Psoas muscle (tissue), 8 donors: ENCODE measurements around the gene CAMK2N1. TPM values are rescaled to one million over a fixed set of nuclear protein-coding genes. Genes with fewer than 3 reads are reported as not detected.
A peak's percentile ranks its signal among the peaks of the same experiment; 100 is the strongest.

Experiments used
- ATAC-seq, 4 donors: fragments of 200-7000 bp; cut with Tn5 transposase; one replicate each; pipeline ENCODE4 v1.9.1; 2020; ENCODE audit warnings: moderate library complexity in 3 of 4, mild to moderate bottlenecking in 2 of 4
- DNase-seq, 2 donors: peaks; one replicate each; pipeline ENCODE4 v3.0.0-alpha.2; 2020
- H3K27ac ChIP-seq: fragments of 200-600 bp; one replicate; pipeline ENCODE4 v1.8.0; 2022
- H3K27me3 ChIP-seq, 3 donors: fragments of 200-600 bp in 1 of 3; one replicate each; pipeline versions ENCODE4 v1.6.1 to v1.8.0; 2013 to 2022; ENCODE audit warnings: low read length in 2 of 3, mild to moderate bottlenecking in 2 of 3, moderate library complexity in 1 of 3; ENCODE audit not compliant: insufficient read depth in 3 of 3
- H3K36me3 ChIP-seq, 2 donors: fragments of 200-600 bp in 1 of 2; one replicate each; pipeline versions ENCODE4 v1.6.1 to v1.8.0; 2013 to 2022; ENCODE audit warnings: low read depth in 1 of 2, mild to moderate bottlenecking in 1 of 2, moderate library complexity in 1 of 2; ENCODE audit not compliant: insufficient read depth in 1 of 2
- H3K4me1 ChIP-seq: fragments of 200-600 bp; one replicate; pipeline ENCODE4 v1.8.0; 2022
- H3K4me3 ChIP-seq: fragments of 200-600 bp; one replicate; pipeline ENCODE4 v1.8.0; 2022; ENCODE audit warnings: mild to moderate bottlenecking
- H3K9me3 ChIP-seq: fragments of 200-600 bp; one replicate; pipeline ENCODE4 v1.8.0; 2022
- WGBS, 3 donors: extraction: QIAGEN DNeasy Blood & Tissue Kit; methylation state at CpG; one replicate each; pipeline versions ENCODE4 v1.1.6 to v1.1.7; 2013; 5-methylcytosine and 5-hydroxymethylcytosine counted together
- intact Hi-C, 2 donors: fragments of 100-400 bp; cut with DNase I; formaldehyde crosslinking; loops; one replicate each; pipeline versions ENCODE4 v1.11.0 to v1.14.2; 2022
- polyA plus RNA-seq, 3 donors: library from polyadenylated mRNA; stranded (reverse); fragments of 200-250 nt; gene quantifications; one replicate each; pipeline ENCODE4 v1.2.3, GENCODE V29; 2013
- total RNA-seq, 4 donors: library from RNA; stranded (reverse); fragmentation: NEBNext Ultra II Directional in 2 of 4; extraction: Animal tissue kit (Norgen Biotek cat#: 25700) in 2 of 4; gene quantifications; one replicate each; pipeline versions ENCODE4 v1.2.1 to v1.2.4, GENCODE V29; 2021 to 2023
- TF ChIP-seq, protein P1 (sequence below): fragments of 200-600 bp; IDR thresholded peaks from one replicate; pipeline ENCODE4 v1.8.0; 2022; ENCODE audit warnings: antibody characterized with exemption
- donor health status: healthy with polysubstance abuse.
- donor health status: DM: no; HTN: no; CAD: no; lungs with moderate emphysema.
- donor health status: Bipolar disorder and iron deficiency.
- donor health status: healthy.
- donor health status: DM: yes; HTN: yes; CAD: no.
- donor health status: DM: no; HTN: no; CAD: no.
- donor health status: DM: no; HTN: no; CAD: no.
- donor health status: DM: yes; HTN: yes; CAD: no.

The CAMK2N1 gene
- total and polyA plus RNA-seq, 7 donors, result 2.2 to 7.9 (median 4.2) TPM

DNA sequence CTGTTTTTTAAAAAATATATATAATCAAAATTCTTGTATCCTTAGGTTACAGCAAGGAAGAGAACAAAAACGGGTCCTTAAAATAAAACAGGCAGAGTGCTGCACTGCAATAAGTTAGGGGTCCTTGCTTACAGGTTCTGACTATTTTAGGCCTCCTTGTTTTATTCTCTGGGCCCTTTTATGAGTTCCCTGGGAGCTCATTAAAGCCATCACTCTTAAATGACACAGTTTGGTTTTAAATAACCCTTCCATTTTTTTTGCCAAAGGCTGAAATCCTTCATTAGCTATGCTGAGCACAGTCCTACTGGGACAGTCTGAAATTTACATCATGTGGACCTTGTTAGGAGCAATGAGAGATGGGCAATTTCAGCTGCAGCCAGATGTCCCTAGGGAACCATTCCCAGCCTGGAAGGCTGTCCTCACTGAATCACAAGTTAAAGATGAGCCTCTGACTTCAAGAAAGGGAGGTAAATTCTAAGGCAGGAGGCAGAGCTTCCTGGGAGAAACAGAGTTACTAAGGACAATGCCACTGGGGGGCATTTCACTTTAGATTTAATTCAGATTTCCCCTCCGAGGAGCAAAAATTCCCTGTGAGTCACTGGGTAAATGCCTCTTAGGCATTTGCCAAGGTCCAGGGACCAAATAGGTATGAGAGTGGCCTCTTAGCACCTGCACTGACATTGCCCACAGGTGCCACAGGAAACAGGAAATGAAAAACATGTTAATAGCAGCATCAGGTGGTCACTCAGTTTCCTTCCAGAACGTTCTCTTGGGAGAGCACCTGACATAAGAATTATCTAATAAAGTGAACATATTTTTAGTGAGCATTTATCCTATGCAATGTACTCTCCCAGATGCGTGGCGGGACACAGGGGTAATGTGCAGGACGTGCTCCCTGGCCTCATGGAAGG, 25.8 kb upstream of the CAMK2N1 start:
- TF ChIP-seq, protein P1, sequence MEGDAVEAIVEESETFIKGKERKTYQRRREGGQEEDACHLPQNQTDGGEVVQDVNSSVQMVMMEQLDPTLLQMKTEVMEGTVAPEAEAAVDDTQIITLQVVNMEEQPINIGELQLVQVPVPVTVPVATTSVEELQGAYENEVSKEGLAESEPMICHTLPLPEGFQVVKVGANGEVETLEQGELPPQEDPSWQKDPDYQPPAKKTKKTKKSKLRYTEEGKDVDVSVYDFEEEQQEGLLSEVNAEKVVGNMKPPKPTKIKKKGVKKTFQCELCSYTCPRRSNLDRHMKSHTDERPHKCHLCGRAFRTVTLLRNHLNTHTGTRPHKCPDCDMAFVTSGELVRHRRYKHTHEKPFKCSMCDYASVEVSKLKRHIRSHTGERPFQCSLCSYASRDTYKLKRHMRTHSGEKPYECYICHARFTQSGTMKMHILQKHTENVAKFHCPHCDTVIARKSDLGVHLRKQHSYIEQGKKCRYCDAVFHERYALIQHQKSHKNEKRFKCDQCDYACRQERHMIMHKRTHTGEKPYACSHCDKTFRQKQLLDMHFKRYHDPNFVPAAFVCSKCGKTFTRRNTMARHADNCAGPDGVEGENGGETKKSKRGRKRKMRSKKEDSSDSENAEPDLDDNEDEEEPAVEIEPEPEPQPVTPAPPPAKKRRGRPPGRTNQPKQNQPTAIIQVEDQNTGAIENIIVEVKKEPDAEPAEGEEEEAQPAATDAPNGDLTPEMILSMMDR, result no peak
- H3K36me3 ChIP-seq, result no peaks in the 10 kb centered on the region
- intact Hi-C loops, result no loop called here
- no peak for DNase-seq
- no peak for ATAC-seq
- H3K4me1 ChIP-seq, result peaks cover 5% of the 10 kb centered on the region
- H3K9me3 ChIP-seq, result no peaks in the 10 kb centered on the region
- WGBS, 3 donors, result 46 to 49% (median 46%) methylated on average over 6 of the region's 6 CpGs
- H3K27ac ChIP-seq, result no peak overlapping the region
- H3K27me3 ChIP-seq, result peaks cover 0 to 3% (median 0%) of the 10 kb centered on the region in 3 donors
- H3K4me3 ChIP-seq, result no peak overlapping the region

DNA sequence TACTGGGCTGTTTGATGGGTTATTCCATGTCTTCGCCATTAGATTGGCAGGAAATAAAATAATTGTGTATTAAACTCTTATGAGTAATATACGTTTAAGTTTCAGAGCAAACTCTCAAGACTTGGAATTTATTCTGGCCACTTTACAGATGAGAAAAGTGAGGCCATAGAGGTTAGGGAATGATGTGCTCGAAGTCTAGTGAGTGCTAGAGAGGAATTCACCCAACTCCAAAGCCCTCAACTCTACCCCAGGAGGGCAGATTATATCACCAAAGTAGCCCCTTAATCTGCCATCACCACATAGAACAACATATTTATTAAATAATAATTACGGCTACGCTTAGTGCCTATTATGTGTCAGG, 22.4 kb upstream of the CAMK2N1 start:
- Histone ChIP-seq H3K9me3 (no peaks in the 10 kb centered on the region), H3K4me1 (peaks cover 35% of the 10 kb centered on the region), H3K4me3 (peak overlapping the region; percentile 79), H3K36me3 (peaks cover 3 to 16% of the 10 kb centered on the region in 2 donors), H3K27me3 (peaks cover 0 to 3% (median 0%) of the 10 kb centered on the region in 3 donors), H3K27ac (peak overlapping the region; percentile 91)
- intact Hi-C loops, result no loop called here
- no peak for DNase-seq
- TF ChIP-seq, protein P1, result no peak
- ATAC-seq, result no peak
- WGBS, 3 donors, result 63 to 65% (median 64%) methylated on average over 5 of the region's 5 CpGs

DNA sequence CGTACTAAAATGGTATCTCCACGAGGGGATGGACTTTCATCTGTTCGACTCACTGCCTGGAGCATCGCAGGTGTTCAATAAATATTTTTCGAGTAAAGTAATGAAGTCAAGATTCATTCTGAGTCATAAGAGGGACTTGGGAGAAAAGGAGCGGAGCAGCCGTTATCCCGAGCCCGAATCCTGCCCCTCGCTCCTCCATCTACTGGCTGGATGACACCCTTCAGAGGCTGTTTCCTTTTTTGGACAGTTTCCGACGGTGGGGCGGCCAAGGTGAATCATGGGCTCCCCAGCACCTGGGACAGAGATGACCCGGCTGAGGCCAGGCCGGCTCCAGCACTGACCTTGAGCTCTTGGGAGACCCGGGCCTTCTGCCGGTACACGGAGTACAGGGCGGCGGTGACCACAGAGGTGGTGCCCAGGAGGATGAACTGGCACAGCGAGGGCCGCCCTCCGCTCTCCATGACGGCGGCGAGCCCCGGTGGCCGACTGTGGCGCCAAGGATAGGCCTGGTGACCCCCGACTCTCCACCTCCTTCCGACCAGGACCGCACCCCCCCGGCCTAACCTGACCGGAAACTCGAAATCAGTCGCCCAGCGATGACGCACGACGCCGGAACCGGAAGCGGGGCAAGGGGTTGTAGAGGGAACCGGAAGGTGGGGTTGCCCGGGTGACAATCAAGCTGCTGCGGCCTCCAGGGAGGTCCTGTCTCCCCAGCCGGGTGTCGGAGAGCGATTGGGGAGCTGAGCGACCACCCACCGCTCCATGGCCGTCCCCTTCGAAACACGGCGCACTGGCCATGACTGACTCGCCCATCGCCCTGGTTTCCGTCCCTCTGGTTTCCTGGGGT, 21.8 kb upstream of the CAMK2N1 start, which contains the start of gene MUL1:
Gene MUL1 (minus strand): TSS at position 588 of the 847 bp plus-strand sequence. CDS start 127 bp downstream, at position 461.
- intact Hi-C loops, result no loop called here
- TF ChIP-seq, protein P1, result no peak
- Histone ChIP-seq H3K36me3 (peaks cover 3 to 22% of the 10 kb centered on the region in 2 donors), H3K27me3 (peaks cover 0 to 3% (median 0%) of the 10 kb centered on the region in 3 donors), H3K27ac (peak within 1 kb of the TSS; percentile 91), H3K4me1 (peaks cover 35% of the 10 kb centered on the region), H3K9me3 (no peaks in the 10 kb centered on the region), H3K4me3 (peak within 1 kb of the TSS; percentile 79)
- 0% methylated on average over 51 to 58 of the region's 58 CpGs for WGBS, 3 donors
- peak; percentile 98 for DNase-seq
- ATAC-seq, result peak; percentile 98 to 99 (median 98)

DNA sequence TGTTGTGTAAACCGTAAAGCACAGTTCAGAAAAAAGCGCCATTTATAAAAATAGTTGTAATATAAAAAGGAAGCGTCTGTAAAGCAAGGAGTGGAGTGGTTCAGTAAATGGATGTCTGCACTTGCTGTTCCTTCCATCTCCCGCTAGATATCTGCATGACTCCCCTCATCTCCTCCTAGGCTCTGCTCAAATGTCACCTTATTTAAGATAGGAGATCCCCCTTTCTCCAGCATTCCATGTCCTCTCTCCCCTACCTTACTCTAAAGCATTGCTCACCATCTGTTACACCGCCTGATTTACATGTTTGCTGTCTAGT, 21.2 kb upstream of the CAMK2N1 start:
- H3K4me3 ChIP-seq, result peak overlapping the region; percentile 79
- no peak for DNase-seq
- ATAC-seq, result peak; percentile 3 to 36 (median 11)
- TF ChIP-seq, protein P1, result no peak
- peaks cover 0 to 3% (median 0%) of the 10 kb centered on the region in 3 donors for H3K27me3 ChIP-seq
- intact Hi-C loops, result no loop called here
- 27 to 35% (median 30%) methylated on average over 5 of the region's 5 CpGs for WGBS, 3 donors
- H3K27ac ChIP-seq, result peak overlapping the region; percentile 91
- H3K9me3 ChIP-seq, result no peaks in the 10 kb centered on the region
- peaks cover 35% of the 10 kb centered on the region for H3K4me1 ChIP-seq
- H3K36me3 ChIP-seq, result peaks cover 3 to 28% of the 10 kb centered on the region in 2 donors
